GM23248 (cell line): ENCODE results near the gene AHRR. TPM values are rescaled to one million over a fixed set of nuclear protein-coding genes. Genes with fewer than 3 reads are reported as not detected.

Experiments
- DNase-seq: peaks from one replicate; pipeline ENCODE4 v3.0.0-alpha.2; 2015
- H2AFZ ChIP-seq: fragments of 200-600 bp; sonication (generic); 2 replicates; pipeline ENCODE4 v1.6.1; 2016; ENCODE audit warnings: antibody characterized with exemption
- H3F3A ChIP-seq: fragments of 200-600 bp; sonication (generic); 2 replicates; pipeline ENCODE4 v1.6.1; 2016; ENCODE audit warnings: mild to moderate bottlenecking, antibody characterized with exemption, mixed run types; ENCODE audit not compliant: insufficient read depth
- H3K27ac ChIP-seq: fragments of 200-600 bp; sonication (generic); 2 replicates; pipeline ENCODE4 v1.5.1; 2016; ENCODE audit warnings: mild to moderate bottlenecking
- H3K27me3 ChIP-seq: fragments of 200-600 bp; sonication (generic); replicated peaks from 2 replicates; pipeline ENCODE4 v1.6.1; 2016; ENCODE audit warnings: mild to moderate bottlenecking; ENCODE audit not compliant: insufficient read depth
- H3K36me3 ChIP-seq: fragments of 200-600 bp; sonication (generic); 2 replicates; pipeline ENCODE4 v1.6.1; 2016; ENCODE audit warnings: low read depth, mild to moderate bottlenecking
- H3K4me1 ChIP-seq: fragments of 200-600 bp; sonication (generic); 2 replicates; pipeline ENCODE4 v1.6.1; 2016; ENCODE audit warnings: mild to moderate bottlenecking; ENCODE audit not compliant: insufficient read depth
- H3K4me2 ChIP-seq: fragments of 200-600 bp; sonication (generic); one replicate; pipeline ENCODE4 v1.6.1; 2016; ENCODE audit warnings: mild to moderate bottlenecking; ENCODE audit not compliant: unreplicated experiment
- H3K4me3 ChIP-seq: fragments of 200-600 bp; sonication (generic); 2 replicates; pipeline ENCODE4 v1.5.1; 2016; ENCODE audit warnings: mild to moderate bottlenecking
- H3K79me2 ChIP-seq: fragments of 200-600 bp; sonication (generic); 2 replicates; pipeline ENCODE4 v1.6.1; 2016; ENCODE audit warnings: mild to moderate bottlenecking; ENCODE audit not compliant: insufficient read depth
- H3K9ac ChIP-seq: fragments of 200-600 bp; sonication (generic); 2 replicates; pipeline ENCODE4 v1.6.1; 2016; ENCODE audit warnings: mild to moderate bottlenecking
- H3K9me2 ChIP-seq: fragments of 200-600 bp; sonication (generic); 2 replicates; pipeline ENCODE4 v1.6.1; 2016; ENCODE audit warnings: mixed run types, mild to moderate bottlenecking, moderate library complexity; ENCODE audit not compliant: insufficient read depth
- H3K9me3 ChIP-seq: fragments of 200-600 bp; sonication (generic); one replicate; pipeline ENCODE4 v1.6.1; 2017; ENCODE audit warnings: low read depth
- H4K20me1 ChIP-seq: fragments of 200-600 bp; sonication (generic); 2 replicates; pipeline ENCODE4 v1.6.0; 2016; ENCODE audit not compliant: insufficient read depth
- EZH2 ChIP-seq: fragments of 200-600 bp; sonication (generic); IDR thresholded peaks from 2 replicates; pipeline ENCODE4 v1.6.1; 2018; ENCODE audit warnings: antibody characterized with exemption, mild to moderate bottlenecking; ENCODE audit not compliant: insufficient read depth, poor library complexity, severe bottlenecking
- EZH2phosphoT487 ChIP-seq: fragments of 200-600 bp; sonication (generic); IDR thresholded peaks from 2 replicates; pipeline ENCODE4 v1.6.1; 2018; ENCODE audit warnings: antibody characterized with exemption, moderate library complexity, mild to moderate bottlenecking, low read depth; ENCODE audit not compliant: insufficient read depth
- WGBS, 2 experiments: methylation state at CpG; one replicate each; pipeline ENCODE4 v1.1.6; 2015 to 2017; ENCODE audit warnings: low lambda C conversion rate in 2 of 2, low coverage in 1 of 2; ENCODE audit errors: missing lambda C conversion rate in 2 of 2; 5-methylcytosine and 5-hydroxymethylcytosine counted together
- in situ Hi-C: fragments of 300-500 bp; cut with MboI; formaldehyde crosslinking; loops from 2 replicates; pipeline ENCODE4 v1.15.0; 2020
- polyA plus RNA-seq: library from polyadenylated mRNA; unstranded; fragments of >200 nt; fragmentation: Nextera tagmentation; extraction: Ambion mirVana; gene quantifications from 2 replicates; pipeline ENCODE4 v1.2.1, GENCODE V29; 2016
- total RNA-seq: library from RNA; depleted of rRNA; stranded (reverse); fragments of >200 nt; shearing (Covaris generic); gene quantifications from 2 replicates; pipeline ENCODE4 v1.2.3, GENCODE V29; 2014

The AHRR gene
- total and polyA plus RNA-seq, 2 experiments from 2014 or later = 13.2 to 33.7 TPM

DNA sequence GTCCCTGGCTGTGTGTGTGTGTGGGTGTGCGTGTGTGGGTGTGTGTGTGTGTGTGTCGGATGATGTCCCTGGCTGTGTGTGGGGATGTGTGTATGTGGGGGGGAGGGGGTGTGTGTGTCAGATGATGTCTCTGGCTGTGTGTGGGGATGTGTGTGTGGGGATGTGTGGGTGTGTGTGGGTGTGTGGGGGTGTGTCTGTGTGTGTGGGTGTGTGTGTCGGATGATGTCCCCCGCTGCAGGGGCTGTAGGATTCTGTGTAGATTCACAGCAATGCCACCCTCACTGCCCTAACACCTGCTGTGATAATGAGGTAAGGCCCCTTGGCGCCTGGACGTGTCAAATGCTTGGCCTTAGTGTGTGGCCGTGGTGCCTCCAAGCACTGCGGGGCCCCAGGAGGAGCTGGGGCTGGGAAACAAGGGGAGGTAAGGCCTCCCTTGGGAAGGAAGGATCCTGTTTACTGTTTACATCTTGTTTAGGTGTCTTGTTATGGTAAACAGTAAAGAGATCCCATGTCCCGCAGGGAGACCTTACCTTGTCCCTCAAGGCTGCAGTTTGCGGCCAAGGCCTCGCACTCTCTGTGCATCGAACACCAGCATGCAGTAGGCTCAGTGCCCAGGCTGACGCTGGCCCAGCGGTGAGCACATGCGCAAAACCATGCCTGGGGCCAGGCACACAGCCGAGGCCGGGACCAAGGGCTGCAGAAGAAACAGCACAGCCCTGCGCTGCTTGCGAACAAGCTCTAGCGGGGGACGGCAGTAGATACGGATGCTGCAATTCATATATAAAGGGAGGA is 24.1 kb downstream of the AHRR start:
- H3K36me3 ChIP-seq = no peaks in the 10 kb centered on the region; the same call in 1 of the 2 replicates
- in situ Hi-C loops = no loop called here
- H3K4me1 ChIP-seq = no peaks in the 10 kb centered on the region
- H3K9me2 ChIP-seq = no peaks in the 10 kb centered on the region
- H3K4me2 ChIP-seq = no peak overlapping the region
- no peak overlapping the region for H3K9ac ChIP-seq
- H3F3A ChIP-seq = peaks cover 14% of the 10 kb centered on the region; the same call in 1 of the 2 replicates
- no peak overlapping the region for H2AFZ ChIP-seq
- no peak overlapping the region for H3K4me3 ChIP-seq
- no peak for TF ChIP-seq EZH2phosphoT487
- H3K27ac ChIP-seq = no peak overlapping the region
- DNase-seq = peak; percentile 28
- 48 to 53% methylated on average over 17 to 22 of the region's 22 CpGs for WGBS, 2 experiments
- no peaks in the 10 kb centered on the region for H3K9me3 ChIP-seq
- peaks cover 73% of the 10 kb centered on the region for H3K79me2 ChIP-seq
- H3K27me3 ChIP-seq = no peaks in the 10 kb centered on the region
- no peaks in the 10 kb centered on the region for H4K20me1 ChIP-seq

DNA sequence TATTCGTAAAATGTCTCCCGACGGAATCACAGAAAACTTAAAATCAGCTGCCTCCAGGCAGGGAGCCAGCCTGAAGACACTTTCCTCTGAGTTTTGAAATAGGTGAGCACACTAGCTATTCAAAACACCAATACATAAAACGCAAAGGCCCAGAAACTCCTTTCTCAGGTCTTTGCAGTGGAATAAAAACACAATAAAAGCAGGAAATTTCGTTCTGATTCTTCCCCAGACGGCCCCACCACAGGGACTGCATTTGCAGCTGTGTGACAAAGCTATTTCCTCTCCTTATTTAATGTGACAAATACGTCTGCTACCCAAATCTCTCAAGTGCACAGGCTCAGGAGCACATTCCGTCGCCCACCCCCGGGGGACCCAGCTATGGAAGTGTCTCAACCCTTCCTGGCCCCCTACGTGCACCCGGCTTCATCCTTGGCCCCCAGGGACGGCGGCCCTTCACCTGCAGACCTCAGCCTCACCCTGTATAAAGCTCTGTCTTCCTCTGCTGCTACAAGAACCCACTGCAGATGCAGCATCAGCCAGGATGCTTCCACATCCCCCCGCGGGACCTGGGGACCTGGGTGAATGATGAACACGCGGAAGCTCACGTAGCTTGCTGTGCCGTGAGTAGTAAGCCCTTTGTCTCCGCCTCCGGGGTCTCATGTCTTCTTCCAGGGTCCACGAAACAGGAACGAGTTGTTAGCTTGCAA is 24.9 kb downstream of the AHRR start:
- H3K79me2 ChIP-seq = peaks cover 73% of the 10 kb centered on the region
- no peaks in the 10 kb centered on the region for H3K9me2 ChIP-seq
- 85 to 87% methylated on average over 24 of the region's 24 CpGs for WGBS, 2 experiments
- H3K9me3 ChIP-seq = no peaks in the 10 kb centered on the region
- TF ChIP-seq EZH2phosphoT487 (no peak), EZH2 (no peak)
- no peaks in the 10 kb centered on the region for H4K20me1 ChIP-seq
- H2AFZ ChIP-seq = no peak overlapping the region
- H3K9ac ChIP-seq = no peak overlapping the region
- no peaks in the 10 kb centered on the region; the same call in 1 of the 2 replicates for H3K36me3 ChIP-seq
- no peaks in the 10 kb centered on the region for H3K4me1 ChIP-seq
- no peak for DNase-seq
- H3K4me3 ChIP-seq = no peak overlapping the region
- H3K27ac ChIP-seq = no peak overlapping the region
- peaks cover 10% of the 10 kb centered on the region; the same call in 1 of the 2 replicates for H3F3A ChIP-seq
- no peaks in the 10 kb centered on the region for H3K27me3 ChIP-seq
- in situ Hi-C loops = no loop called here
- H3K4me2 ChIP-seq = no peak overlapping the region

- Histone ChIP-seq H3F3A (peaks cover 4% of the 10 kb centered on the region; the same call in 1 of the 2 replicates), H3K36me3 (no peaks in the 10 kb centered on the region; the same call in 1 of the 2 replicates), H3K27ac (no peak overlapping the region), H3K9me3 (no peaks in the 10 kb centered on the region), H3K4me3 (no peak overlapping the region), H3K27me3 (no peaks in the 10 kb centered on the region), H3K4me2 (no peak overlapping the region), H3K9me2 (no peaks in the 10 kb centered on the region), H3K4me1 (no peaks in the 10 kb centered on the region), H4K20me1 (no peaks in the 10 kb centered on the region), H3K79me2 (peaks cover 70% of the 10 kb centered on the region), H3K9ac (no peak overlapping the region), H2AFZ (no peak overlapping the region)
- no peak for DNase-seq
- TF ChIP-seq EZH2phosphoT487 (no peak), EZH2 (no peak)
- WGBS, 2 experiments = 88 to 94% methylated on average over 9 to 10 of the region's 10 CpGs
- in situ Hi-C loops = no loop called here
Measured at GRCh38 chr5:347712-348284, 26.3 kb downstream of the AHRR start.

DNA sequence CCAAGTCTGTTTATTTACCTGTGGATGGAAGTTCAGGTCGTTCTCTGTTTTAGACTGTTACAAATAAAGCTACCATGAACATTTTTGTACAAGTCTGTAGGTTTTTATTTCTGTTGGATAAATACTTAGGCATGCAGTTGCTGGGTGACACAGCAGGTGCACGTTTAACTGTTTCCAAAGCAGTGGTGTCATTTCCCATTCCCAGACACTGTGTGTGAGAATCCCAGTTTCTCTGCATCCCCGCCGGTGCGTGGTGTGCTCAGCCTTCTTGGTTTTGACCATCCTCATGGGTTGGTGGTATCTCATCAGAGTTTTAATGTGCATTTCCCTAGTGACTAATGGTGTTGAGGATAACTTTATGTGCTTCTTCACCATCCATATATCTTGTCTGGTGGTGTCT is 27.2 kb downstream of the AHRR start:
- Histone ChIP-seq H3K9me3 (no peaks in the 10 kb centered on the region), H3K36me3 (no peaks in the 10 kb centered on the region; the same call in 1 of the 2 replicates), H3K27ac (no peak overlapping the region), H3K4me2 (no peak overlapping the region), H2AFZ (no peak overlapping the region), H3K9me2 (no peaks in the 10 kb centered on the region), H3K27me3 (no peaks in the 10 kb centered on the region), H3K4me1 (no peaks in the 10 kb centered on the region), H3K9ac (no peak overlapping the region), H3K79me2 (peaks cover 60% of the 10 kb centered on the region), H3K4me3 (no peak overlapping the region), H4K20me1 (no peaks in the 10 kb centered on the region), H3F3A (peaks cover 4% of the 10 kb centered on the region; the same call in 1 of the 2 replicates)
- TF ChIP-seq EZH2 (no peak), EZH2phosphoT487 (no peak)
- DNase-seq = no peak
- in situ Hi-C loops = no loop called here
- 86 to 93% methylated on average over 5 of the region's 5 CpGs for WGBS, 2 experiments
